Caco-2 (cell line): Measurements from ENCODE around the gene ABCA4. TPM values are rescaled to one million over a fixed set of nuclear protein-coding genes. Genes with fewer than 3 reads are reported as not detected.

Experiments
- BruUV-seq: library from RNA; stranded (reverse); fragments of 400-500 nt; replicated peaks from 2 replicates; lab custom pipeline; 2021; lab: Mats Ljungman, UMichigan
- CTCF ChIA-PET: fragments of 300-600 bp; sonication (Branson Sonifier 250); formaldehyde crosslinking; loops from one replicate; lab custom pipeline; 2022; ENCODE audit warnings: antibody characterized with exemption; lab: Charles Lee
- POLR2A ChIA-PET: fragments of 300-600 bp; sonication (Branson Sonifier 250); formaldehyde crosslinking; loops from one replicate; lab custom pipeline; 2022; ENCODE audit warnings: antibody characterized with exemption; lab: Charles Lee
- DNase-seq, 2 experiments: peaks; one replicate each; pipeline versions ENCODE4 v3.0.0 to v3.0.0-alpha.2; 2020 to 2022
- H3K27me3 ChIP-seq: replicated peaks from 2 replicates; pipeline ENCODE4 v1.6.0; 2011; ENCODE audit warnings: low read length; ENCODE audit not compliant: control insufficient read depth, insufficient read depth
- H3K36me3 ChIP-seq: 2 replicates; pipeline ENCODE4 v1.5.1; 2011; ENCODE audit warnings: low read length; ENCODE audit not compliant: control insufficient read depth, insufficient read depth
- H3K4me1 ChIP-seq: fragments of 250-450 bp; sonication (Bioruptor Pico); 2 replicates; pipeline ENCODE4 v1.5.1; 2020; ENCODE audit warnings: mild to moderate bottlenecking
- H3K4me3 ChIP-seq: 2 replicates; pipeline ENCODE4 v1.5.1; 2011; ENCODE audit warnings: low read depth, mild to moderate bottlenecking, control low read depth, low read length
- H3K9me3 ChIP-seq: fragments of 250-450 bp; sonication (Bioruptor Pico); 2 replicates; pipeline ENCODE4 v1.5.1; 2020; ENCODE audit warnings: mild to moderate bottlenecking, moderate library complexity
- H3K27ac Mint-ChIP-seq: one replicate; pipeline ENCODE4 v1.8.0; 2022; ENCODE audit warnings: mixed read lengths; ENCODE audit not compliant: unreplicated experiment
- H3K27me3 Mint-ChIP-seq: one replicate; pipeline ENCODE4 v1.8.0; 2022; ENCODE audit warnings: mixed read lengths; ENCODE audit not compliant: insufficient read depth, unreplicated experiment
- H3K36me3 Mint-ChIP-seq: one replicate; pipeline ENCODE4 v1.8.0; 2022; ENCODE audit warnings: mild to moderate bottlenecking, mixed read lengths; ENCODE audit not compliant: insufficient read depth, unreplicated experiment
- H3K4me1 Mint-ChIP-seq: one replicate; pipeline ENCODE4 v1.8.0; 2022; ENCODE audit warnings: low read depth, mixed read lengths; ENCODE audit not compliant: unreplicated experiment
- H3K4me3 Mint-ChIP-seq: one replicate; pipeline ENCODE4 v1.8.0; 2022; ENCODE audit warnings: mild to moderate bottlenecking, moderate library complexity, mixed read lengths; ENCODE audit not compliant: unreplicated experiment
- H3K9me3 Mint-ChIP-seq: one replicate; pipeline ENCODE4 v1.8.0; 2022; ENCODE audit warnings: mixed read lengths; ENCODE audit not compliant: unreplicated experiment
- intact Hi-C: fragments of 100-400 bp; cut with micrococcal nuclease; formaldehyde crosslinking; loops from one replicate; pipeline ENCODE4 v1.10.0; 2022; ENCODE audit not compliant: unreplicated experiment
- total RNA-seq: library from RNA; stranded (reverse); gene quantifications from 2 replicates; pipeline ENCODE4 v1.2.3, GENCODE V29; 2022
- TF ChIP-seq, protein P1 (sequence below), 2 experiments: fragments of 200-600 bp in 1 of 2; IDR thresholded peaks; 1 replicate in 1 of 2; 2 replicates in 1 of 2; pipeline versions ENCODE4 v1.5.1 to v1.8.0; 2011 to 2022; ENCODE audit warnings: antibody characterized with exemption in 1 of 2, control low read depth in 1 of 2, inconsistent platforms in 1 of 2, low read depth in 1 of 2, low read length in 1 of 2, mild to moderate bottlenecking in 1 of 2, moderate library complexity in 1 of 2; ENCODE audit not compliant: insufficient read depth in 1 of 2, severe bottlenecking in 1 of 2, unreplicated experiment in 1 of 2

The ABCA4 gene
- total RNA-seq, 1 experiment from 2014 or later = 1.8 TPM

DNA sequence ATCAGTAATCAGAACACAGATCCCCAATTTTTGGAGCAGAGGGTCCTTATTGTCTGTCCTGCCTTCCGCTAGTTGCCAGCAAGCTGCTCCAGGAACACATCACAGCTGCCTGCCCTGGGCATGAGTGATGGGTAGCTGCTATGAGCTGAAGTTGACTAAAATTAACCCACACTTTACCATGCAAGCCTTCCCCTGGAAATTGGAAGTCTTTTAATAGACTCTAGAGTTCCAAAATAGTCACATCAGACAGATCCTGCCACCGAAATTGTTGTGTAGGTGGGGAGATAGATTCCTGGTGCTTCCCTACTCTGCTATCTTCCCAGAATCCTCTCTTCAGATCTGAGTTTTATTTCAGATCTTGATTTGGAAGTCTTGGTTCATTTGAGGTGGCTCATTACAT lies 148.6 kb downstream of the ABCA4 start:
- Mint-ChIP-seq H3K4me1 (no peaks in the 10 kb centered on the region), H3K9me3 (no peaks in the 10 kb centered on the region), H3K27ac (no peak overlapping the region), H3K4me3 (no peak overlapping the region), H3K36me3 (no peaks in the 10 kb centered on the region), H3K27me3 (no peaks in the 10 kb centered on the region)
- no peak for DNase-seq
- TF ChIP-seq, protein P1, sequence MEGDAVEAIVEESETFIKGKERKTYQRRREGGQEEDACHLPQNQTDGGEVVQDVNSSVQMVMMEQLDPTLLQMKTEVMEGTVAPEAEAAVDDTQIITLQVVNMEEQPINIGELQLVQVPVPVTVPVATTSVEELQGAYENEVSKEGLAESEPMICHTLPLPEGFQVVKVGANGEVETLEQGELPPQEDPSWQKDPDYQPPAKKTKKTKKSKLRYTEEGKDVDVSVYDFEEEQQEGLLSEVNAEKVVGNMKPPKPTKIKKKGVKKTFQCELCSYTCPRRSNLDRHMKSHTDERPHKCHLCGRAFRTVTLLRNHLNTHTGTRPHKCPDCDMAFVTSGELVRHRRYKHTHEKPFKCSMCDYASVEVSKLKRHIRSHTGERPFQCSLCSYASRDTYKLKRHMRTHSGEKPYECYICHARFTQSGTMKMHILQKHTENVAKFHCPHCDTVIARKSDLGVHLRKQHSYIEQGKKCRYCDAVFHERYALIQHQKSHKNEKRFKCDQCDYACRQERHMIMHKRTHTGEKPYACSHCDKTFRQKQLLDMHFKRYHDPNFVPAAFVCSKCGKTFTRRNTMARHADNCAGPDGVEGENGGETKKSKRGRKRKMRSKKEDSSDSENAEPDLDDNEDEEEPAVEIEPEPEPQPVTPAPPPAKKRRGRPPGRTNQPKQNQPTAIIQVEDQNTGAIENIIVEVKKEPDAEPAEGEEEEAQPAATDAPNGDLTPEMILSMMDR (IDR thresholded peaks at IDR 0.05; ENCODE audit: insufficient read depth in 1 of 2, low read depth in 1 of 2, low read length in 1 of 2, severe bottlenecking in 1 of 2, unreplicated experiment in 1 of 2) = no peak
- intact Hi-C loops = no loop called here
- POLR2A ChIA-PET = no interaction called here
- H3K9me3 ChIP-seq = no peaks in the 10 kb centered on the region
- no peaks in the 10 kb centered on the region for H3K4me1 ChIP-seq
- CTCF ChIA-PET = no interaction called here
- no peak overlapping the region for H3K4me3 ChIP-seq
- no peaks in the 10 kb centered on the region for H3K27me3 ChIP-seq
- no TSS peak for BruUV-seq
- H3K36me3 ChIP-seq = no peaks in the 10 kb centered on the region

DNA sequence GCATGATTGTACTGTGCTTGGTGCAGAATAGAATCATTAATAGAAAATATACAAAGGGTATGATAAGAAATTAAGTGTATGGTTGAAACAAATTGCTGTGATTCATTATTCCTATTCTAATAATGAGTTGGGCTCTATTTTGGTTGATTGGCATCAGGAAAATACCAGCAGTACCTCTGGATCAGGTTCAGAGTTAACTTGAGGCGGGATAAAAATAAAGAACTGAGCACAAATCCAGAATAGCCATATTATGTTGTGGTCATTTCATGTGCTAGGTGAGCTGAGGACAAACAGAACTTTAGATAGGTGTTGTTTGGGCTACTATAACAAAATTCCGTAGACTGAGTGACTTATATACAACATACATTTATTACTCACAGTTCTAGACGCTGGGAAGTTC lies 151.1 kb downstream of the ABCA4 start:
- H3K27me3 Mint-ChIP-seq = no peaks in the 10 kb centered on the region
- Histone ChIP-seq H3K27me3 (no peaks in the 10 kb centered on the region), H3K4me1 (no peaks in the 10 kb centered on the region), H3K9me3 (no peaks in the 10 kb centered on the region), H3K36me3 (no peaks in the 10 kb centered on the region), H3K4me3 (no peak overlapping the region)
- BruUV-seq = no TSS peak
- DNase-seq = no peak
- no peaks in the 10 kb centered on the region for H3K4me1 Mint-ChIP-seq
- no peak overlapping the region for H3K27ac Mint-ChIP-seq
- CTCF ChIA-PET = no interaction called here
- TF ChIP-seq, protein P1 (IDR thresholded peaks at IDR 0.05; ENCODE audit: insufficient read depth in 1 of 2, low read depth in 1 of 2, low read length in 1 of 2, severe bottlenecking in 1 of 2, unreplicated experiment in 1 of 2) = no peak
- no peaks in the 10 kb centered on the region for H3K36me3 Mint-ChIP-seq
- POLR2A ChIA-PET = no interaction called here
- H3K9me3 Mint-ChIP-seq = no peaks in the 10 kb centered on the region
- intact Hi-C loops = no loop called here
- no peak overlapping the region for H3K4me3 Mint-ChIP-seq

- H3K9me3 ChIP-seq = no peaks in the 10 kb centered on the region
- BruUV-seq = no TSS peak
- H3K36me3 ChIP-seq = no peaks in the 10 kb centered on the region
- H3K4me3 ChIP-seq = no peak overlapping the region
- TF ChIP-seq, protein P1 (IDR thresholded peaks at IDR 0.05; ENCODE audit: insufficient read depth in 1 of 2, low read depth in 1 of 2, low read length in 1 of 2, severe bottlenecking in 1 of 2, unreplicated experiment in 1 of 2) = no peak
- intact Hi-C loops = no loop called here
- ChIA-PET CTCF (no interaction called here), POLR2A (no interaction called here)
- H3K9me3 Mint-ChIP-seq = no peaks in the 10 kb centered on the region
- H3K27me3 Mint-ChIP-seq = no peaks in the 10 kb centered on the region
- H3K36me3 Mint-ChIP-seq = no peaks in the 10 kb centered on the region
- no peak overlapping the region for H3K4me3 Mint-ChIP-seq
- no peaks in the 10 kb centered on the region for H3K4me1 ChIP-seq
- no peak for DNase-seq
- no peaks in the 10 kb centered on the region for H3K27me3 ChIP-seq
- H3K27ac Mint-ChIP-seq = no peak overlapping the region
- H3K4me1 Mint-ChIP-seq = no peaks in the 10 kb centered on the region
Observed at GRCh38 chr1:93969371-93969770, 151.6 kb downstream of the ABCA4 start.
